IMR-90 (cell line): ENCODE data around the gene DENND6B.

Experiments used
- BHLHE40 ChIP-seq: fragments of 150-350 bp; IDR thresholded peaks from 2 replicates; pipeline ENCODE4 v1.6.1; 2016; ENCODE audit warnings: mild to moderate bottlenecking, low read depth, low read length
- CEBPB ChIP-seq: IDR thresholded peaks from 2 replicates; pipeline ENCODE4 v1.6.1; 2012; ENCODE audit warnings: low read depth, low read length, improper control_type of control experiment
- CTCF ChIP-seq: conservative IDR thresholded peaks from 2 replicates; pipeline ENCODE4 v1.5.1; 2012; ENCODE audit warnings: mild to moderate bottlenecking, low read depth, low read length, improper control_type of control experiment
- ELK1 ChIP-seq: fragments of 150-350 bp; IDR thresholded peaks from 2 replicates; pipeline ENCODE4 v1.6.1; 2016; ENCODE audit warnings: low read depth, mild to moderate bottlenecking, low read length, moderate library complexity, borderline replicate concordance
- FOS ChIP-seq: fragments of 150-350 bp; IDR thresholded peaks from 2 replicates; pipeline ENCODE4 v1.6.1; 2016; ENCODE audit warnings: low read depth, low read length
- POLR2A ChIP-seq: IDR thresholded peaks from 2 replicates; pipeline ENCODE4 v1.6.1; 2012; ENCODE audit warnings: mild to moderate bottlenecking, low read depth, low read length
- RAD21 ChIP-seq: IDR thresholded peaks from 2 replicates; pipeline ENCODE4 v1.6.1; 2012; ENCODE audit warnings: low read length, improper control_type of control experiment
- RCOR1 ChIP-seq: IDR thresholded peaks from 2 replicates; pipeline ENCODE4 v1.6.1; 2012; ENCODE audit warnings: mild to moderate bottlenecking, low read length, improper control_type of control experiment; ENCODE audit not compliant: insufficient replicate concordance
- RFX5 ChIP-seq: IDR thresholded peaks from 2 replicates; pipeline ENCODE4 v1.8.0; 2012; ENCODE audit warnings: low read depth, mild to moderate bottlenecking, low read length, moderate library complexity
- SMC3 ChIP-seq: fragments of 150-350 bp; IDR thresholded peaks from 2 replicates; pipeline ENCODE4 v1.6.1; 2016; ENCODE audit warnings: low read depth, mild to moderate bottlenecking, antibody characterized with exemption, low read length, moderate library complexity
- USF2 ChIP-seq: fragments of 150-350 bp; IDR thresholded peaks from 2 replicates; pipeline ENCODE4 v1.6.1; 2017; ENCODE audit warnings: mild to moderate bottlenecking, antibody characterized with exemption, low read length, low read depth

GRCh38 chr22:50311606-50312351 lies 15.0 kb downstream of the DENND6B start:
- TF ChIP-seq POLR2A: no peak
- TF ChIP-seq RFX5: no peak
- TF ChIP-seq CTCF: no peak
- no peak for TF ChIP-seq CEBPB
- no peak for TF ChIP-seq USF2
- no peak for TF ChIP-seq RAD21
- no peak for TF ChIP-seq RCOR1
- TF ChIP-seq FOS: no peak
- no peak for TF ChIP-seq ELK1
- TF ChIP-seq SMC3: no peak
- TF ChIP-seq BHLHE40: no peak
